ENCODE data around the gene C1GALT1C1L. TPM values are rescaled to one million over a fixed set of nuclear protein-coding genes. Genes with fewer than 3 reads are reported as not detected.

C1GALT1C1L gene
- total RNA-seq, 1 experiment from 2014 or later = not detected

DNA sequence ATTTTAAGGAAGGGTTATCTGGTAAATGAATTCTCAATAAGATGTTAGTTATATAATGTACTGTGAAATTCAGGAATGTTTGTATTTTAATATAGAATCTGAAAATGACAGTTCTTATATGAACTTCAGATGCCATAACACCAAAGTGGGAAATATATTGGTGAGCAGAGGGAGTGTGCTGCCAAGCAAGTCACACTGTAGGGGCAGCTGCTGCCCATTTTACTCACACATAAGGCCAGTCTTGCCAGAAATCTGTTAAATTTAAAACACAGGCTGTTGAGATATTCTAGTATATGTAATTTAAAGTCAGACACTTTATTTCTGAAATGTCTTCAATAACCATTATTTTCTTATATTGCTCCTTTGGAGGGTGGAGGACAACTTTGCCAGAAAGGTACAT, 34.6 kb upstream of the C1GALT1C1L start:
- no peak for DNase-seq
- Histone ChIP-seq H4K91ac (ENCODE audit: insufficient read length, low read depth, low read length) (no peak overlapping the region), H2BK120ac (ENCODE audit: low read depth, low read length, poor library complexity, severe bottlenecking) (no peak overlapping the region), H2AFZ (ENCODE audit: low read length) (no peak overlapping the region), H4K8ac (replicated peaks; ENCODE audit: insufficient read length, low read depth, low read length) (no peak overlapping the region), H2BK15ac (ENCODE audit: low read depth, low read length) (no peak overlapping the region), H3K23ac (ENCODE audit: insufficient read length, low read depth, low read length) (no peak overlapping the region), H3K18ac (ENCODE audit: insufficient read length, low read depth, low read length) (no peak overlapping the region), H3K14ac (ENCODE audit: insufficient read depth, low read length) (no peak overlapping the region), H3K27me3 (ENCODE audit: insufficient read depth, low read length) (no peaks in the 10 kb centered on the region), H2BK5ac (ENCODE audit: insufficient read length, low read length) (no peak overlapping the region), H2AK5ac (ENCODE audit: insufficient read length, low read length) (no peak overlapping the region), H3K27ac (ENCODE audit: insufficient read length, low read depth, low read length) (no peak overlapping the region), H3K79me2 (ENCODE audit: insufficient read depth, low read length) (no peaks in the 10 kb centered on the region; the same call in 1 of the 2 replicates), H2BK12ac (ENCODE audit: insufficient read length, low read depth, low read length) (no peak overlapping the region), H3K56ac (ENCODE audit: insufficient read length, low read depth, low read length) (no peak overlapping the region), H3K9ac (ENCODE audit: extremely low read depth, insufficient read length, low read length) (no peak overlapping the region), H4K20me1 (ENCODE audit: control insufficient read depth, insufficient read depth, insufficient read length) (no peaks in the 10 kb centered on the region), H3K9me3 (ENCODE audit: control insufficient read depth, low read depth, low read length) (no peaks in the 10 kb centered on the region), H3T11ph (ENCODE audit: low read length) (no peak overlapping the region), H3K4me2 (ENCODE audit: insufficient read depth, insufficient read length, low read length) (no peak overlapping the region), H3K4ac (ENCODE audit: low read depth, low read length) (no peak overlapping the region), H3K4me1 (ENCODE audit: insufficient read depth, low read length) (peaks cover 6% of the 10 kb centered on the region), H4K5ac (ENCODE audit: insufficient read length, low read depth, low read length) (no peak overlapping the region), H2BK20ac (ENCODE audit: low read depth, low read length, poor library complexity, severe bottlenecking) (no peak overlapping the region), H3K79me1 (ENCODE audit: insufficient read depth, low read depth, low read length, poor library complexity, severe bottlenecking) (no peaks in the 10 kb centered on the region), H3K23me2 (ENCODE audit: insufficient read length, low read depth, low read length, poor library complexity, severe bottlenecking) (no peaks in the 10 kb centered on the region)
- Mint-ChIP-seq H3K36me3 (ENCODE audit: insufficient read depth in 1 of 3, low read depth in 3 of 3) (no peaks in the 10 kb centered on the region), H3K4me1 (peaks cover 16 to 19% of the 10 kb centered on the region in 2 experiments), H3K27ac (no peak overlapping the region), H3K9me3 (no peaks in the 10 kb centered on the region), H3K4me3 (no peak overlapping the region), H3K27me3 (ENCODE audit: low read depth) (no peaks in the 10 kb centered on the region)
- TF ChIP-seq, protein P1, sequence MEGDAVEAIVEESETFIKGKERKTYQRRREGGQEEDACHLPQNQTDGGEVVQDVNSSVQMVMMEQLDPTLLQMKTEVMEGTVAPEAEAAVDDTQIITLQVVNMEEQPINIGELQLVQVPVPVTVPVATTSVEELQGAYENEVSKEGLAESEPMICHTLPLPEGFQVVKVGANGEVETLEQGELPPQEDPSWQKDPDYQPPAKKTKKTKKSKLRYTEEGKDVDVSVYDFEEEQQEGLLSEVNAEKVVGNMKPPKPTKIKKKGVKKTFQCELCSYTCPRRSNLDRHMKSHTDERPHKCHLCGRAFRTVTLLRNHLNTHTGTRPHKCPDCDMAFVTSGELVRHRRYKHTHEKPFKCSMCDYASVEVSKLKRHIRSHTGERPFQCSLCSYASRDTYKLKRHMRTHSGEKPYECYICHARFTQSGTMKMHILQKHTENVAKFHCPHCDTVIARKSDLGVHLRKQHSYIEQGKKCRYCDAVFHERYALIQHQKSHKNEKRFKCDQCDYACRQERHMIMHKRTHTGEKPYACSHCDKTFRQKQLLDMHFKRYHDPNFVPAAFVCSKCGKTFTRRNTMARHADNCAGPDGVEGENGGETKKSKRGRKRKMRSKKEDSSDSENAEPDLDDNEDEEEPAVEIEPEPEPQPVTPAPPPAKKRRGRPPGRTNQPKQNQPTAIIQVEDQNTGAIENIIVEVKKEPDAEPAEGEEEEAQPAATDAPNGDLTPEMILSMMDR (conservative IDR thresholded peaks at IDR 0.05) = no peak
